ENCODE results near the gene COPS3. TPM values are rescaled to one million over a fixed set of nuclear protein-coding genes. Genes with fewer than 3 reads are reported as not detected.

The COPS3 gene
- total and polyA plus RNA-seq, 2 of the 4 experiments (the other 2 are of a cell fraction), result 71.4 to 144 TPM

Other genes starting within 250 kb of the COPS3 start
- 111 and 113 TPM in 2 replicates for gene MPRIP, start 238.8 kb downstream of the COPS3 start, total RNA-seq (2012; rRNA removed)
- gene MPRIP, start 238.8 kb downstream of the COPS3 start, polyA plus RNA-seq (2012; rRNA removed), result 147 and 149 TPM in 2 replicates
- gene PLD6, start 74.9 kb downstream of the COPS3 start, total RNA-seq (2012; rRNA removed), result 1.1 TPM in 2 replicates
- 0.98 and 1.5 TPM in 2 replicates for gene PLD6, start 74.9 kb downstream of the COPS3 start, polyA plus RNA-seq (2012; rRNA removed)
- gene FLCN, start 44.1 kb downstream of the COPS3 start, total RNA-seq (2012; rRNA removed), result 16.8 and 18.3 TPM in 2 replicates
- 19.6 and 24.8 TPM in 2 replicates for gene FLCN, start 44.1 kb downstream of the COPS3 start, polyA plus RNA-seq (2012; rRNA removed)
- 0.18 and 0.28 TPM in 2 replicates for gene NT5M, start 22.1 kb upstream of the COPS3 start, total RNA-seq (2012; rRNA removed)
- 0.32 and 0.55 TPM in 2 replicates for gene NT5M, start 22.1 kb upstream of the COPS3 start, polyA plus RNA-seq (2012; rRNA removed)
- gene MED9, start 195.8 kb upstream of the COPS3 start, total RNA-seq (2012; rRNA removed), result 6.1 and 8.9 TPM in 2 replicates
- 9.1 and 10.1 TPM in 2 replicates for gene MED9, start 195.8 kb upstream of the COPS3 start, polyA plus RNA-seq (2012; rRNA removed)
- 0.54 and 1.1 TPM in 2 replicates for gene RASD1, start 215.1 kb upstream of the COPS3 start, total RNA-seq (2012; rRNA removed)
- 1.4 and 1.8 TPM in 2 replicates for gene RASD1, start 215.1 kb upstream of the COPS3 start, polyA plus RNA-seq (2012; rRNA removed)